ENCODE data around the gene STOML3. TPM values are rescaled to one million over a fixed set of nuclear protein-coding genes. Genes with fewer than 3 reads are reported as not detected.

Gene STOML3
- total RNA-seq, 4 donors from 2014 or later: not detected

DNA sequence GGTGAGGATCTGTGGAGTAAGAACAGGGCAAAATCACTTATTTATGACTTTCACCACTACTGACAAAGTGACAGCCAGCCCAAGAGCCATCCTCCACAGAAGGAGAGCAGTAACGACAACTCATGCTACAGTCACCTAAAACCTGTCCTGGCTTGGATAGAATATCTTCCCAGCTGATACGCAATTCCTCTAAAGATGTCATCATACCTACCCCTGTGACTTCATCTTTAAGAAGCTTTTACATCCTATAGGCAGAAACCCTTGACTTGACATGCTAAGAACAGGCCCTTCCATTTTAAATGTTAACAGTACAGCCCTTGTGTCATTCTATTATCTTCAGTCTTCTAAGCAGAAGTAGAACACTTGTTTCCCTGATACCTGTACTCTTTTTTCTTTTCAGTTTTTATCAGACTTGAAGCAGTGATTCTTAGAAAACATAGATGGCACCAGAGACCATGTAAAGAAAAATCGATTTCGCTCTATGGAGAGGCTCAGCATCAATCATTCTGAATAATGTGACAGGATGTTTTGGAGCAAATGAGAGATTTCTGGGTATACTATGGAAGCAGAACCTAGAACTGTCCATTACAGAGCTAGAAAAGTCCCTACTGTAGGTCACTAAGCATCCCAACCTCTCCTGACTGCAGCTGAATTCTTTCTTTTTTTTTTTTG, 20.1 kb downstream of the STOML3 start:
- no peak for TF ChIP-seq CTCF (IDR thresholded peaks at IDR 0.05)
- no peak for TF ChIP-seq POLR2A (IDR thresholded peaks at IDR 0.05)
- H3K9me3 ChIP-seq: no peaks in the 10 kb centered on the region
- no peaks in the 10 kb centered on the region for H3K36me3 ChIP-seq
- H3K4me3 ChIP-seq: no peak overlapping the region
- H3K27me3 ChIP-seq: peaks cover 0 to 3% (median 0%) of the 10 kb centered on the region in 4 donors
- WGBS, 2 donors: 66 to 78% methylated on average over 4 of the region's 4 CpGs
- DNase-seq: no peak
- intact Hi-C loops (cut with DNase I): no loop called here
- H3K27ac ChIP-seq: no peak overlapping the region
- no peaks in the 10 kb centered on the region for H3K4me1 ChIP-seq

DNA sequence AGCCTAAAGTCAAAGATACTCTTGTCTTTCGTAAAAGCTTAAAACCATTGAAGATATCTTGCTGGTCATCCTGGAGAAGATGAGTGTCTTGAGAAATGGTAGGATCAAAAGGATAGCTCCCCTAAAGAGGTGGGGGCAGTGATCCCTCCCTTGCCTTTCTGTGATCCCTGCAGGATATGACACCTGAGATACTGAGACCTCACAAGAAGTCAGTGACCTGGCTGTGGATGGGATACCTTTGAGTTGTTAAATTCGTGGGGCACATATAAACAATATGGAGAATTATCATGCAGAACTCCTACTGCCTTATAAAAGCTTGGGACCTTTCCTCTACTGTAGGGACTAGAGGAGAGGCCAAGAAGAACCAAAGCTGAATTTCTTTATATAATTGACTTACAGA, 21.4 kb downstream of the STOML3 start:
- no peak overlapping the region for H3K27ac ChIP-seq

GRCh38 chr13:38967446-38967845, 23.2 kb downstream of the STOML3 start:
- Histone ChIP-seq H3K36me3 (no peaks in the 10 kb centered on the region), H3K4me3 (no peak overlapping the region), H3K4me1 (no peaks in the 10 kb centered on the region), H3K27ac (no peak overlapping the region), H3K9me3 (no peaks in the 10 kb centered on the region), H3K27me3 (peaks cover 0 to 3% (median 0%) of the 10 kb centered on the region in 4 donors)
- TF ChIP-seq CTCF (IDR thresholded peaks at IDR 0.05) (no peak), POLR2A (IDR thresholded peaks at IDR 0.05) (no peak)
- no peak for DNase-seq
- intact Hi-C loops (cut with DNase I): no loop called here
- WGBS, 2 donors: 54 to 59% methylated on average over 2 of the region's 2 CpGs

More for the DNA sequence above, 21.4 kb downstream of the STOML3 start:
- 36 to 51% methylated on average over 2 of the region's 2 CpGs for WGBS, 2 donors
- no peak overlapping the region for H3K4me3 ChIP-seq
- peaks cover 0 to 3% (median 0%) of the 10 kb centered on the region in 4 donors for H3K27me3 ChIP-seq
- intact Hi-C loops (cut with DNase I): no loop called here
- H3K36me3 ChIP-seq: no peaks in the 10 kb centered on the region
- H3K4me1 ChIP-seq: no peaks in the 10 kb centered on the region
- H3K9me3 ChIP-seq: no peaks in the 10 kb centered on the region
- TF ChIP-seq POLR2A (IDR thresholded peaks at IDR 0.05): no peak
- TF ChIP-seq CTCF (IDR thresholded peaks at IDR 0.05): no peak
- no peak for DNase-seq

DNA sequence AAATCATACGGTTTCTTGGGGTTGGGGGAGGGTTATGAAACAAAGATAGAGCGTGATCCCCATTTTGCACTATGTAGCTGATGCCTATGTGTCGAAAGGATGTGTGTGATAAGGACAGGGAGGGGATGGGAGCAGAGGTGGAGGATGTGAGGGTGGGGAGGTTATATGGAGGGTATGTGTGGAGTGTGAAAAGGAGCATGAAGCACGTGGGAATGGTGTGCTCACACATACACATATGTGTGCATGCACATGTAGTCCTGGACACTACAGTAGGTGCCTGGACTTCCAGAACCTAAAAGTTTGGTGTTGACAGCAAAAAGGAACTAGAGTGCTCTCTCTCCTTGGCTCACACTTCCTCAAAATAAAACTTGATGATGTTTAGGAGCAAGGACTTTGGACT, 25.4 kb downstream of the STOML3 start:
- Histone ChIP-seq H3K4me3 (no peak overlapping the region), H3K27ac (no peak overlapping the region), H3K36me3 (no peaks in the 10 kb centered on the region), H3K4me1 (no peaks in the 10 kb centered on the region), H3K27me3 (peaks cover 0 to 3% (median 0%) of the 10 kb centered on the region in 4 donors), H3K9me3 (no peaks in the 10 kb centered on the region)
- DNase-seq: no peak
- intact Hi-C loops (cut with DNase I): no loop called here
- TF ChIP-seq CTCF (IDR thresholded peaks at IDR 0.05) (no peak), POLR2A (IDR thresholded peaks at IDR 0.05) (no peak)
- WGBS, 2 donors: 78 to 82% methylated on average over 4 of the region's 4 CpGs

DNA sequence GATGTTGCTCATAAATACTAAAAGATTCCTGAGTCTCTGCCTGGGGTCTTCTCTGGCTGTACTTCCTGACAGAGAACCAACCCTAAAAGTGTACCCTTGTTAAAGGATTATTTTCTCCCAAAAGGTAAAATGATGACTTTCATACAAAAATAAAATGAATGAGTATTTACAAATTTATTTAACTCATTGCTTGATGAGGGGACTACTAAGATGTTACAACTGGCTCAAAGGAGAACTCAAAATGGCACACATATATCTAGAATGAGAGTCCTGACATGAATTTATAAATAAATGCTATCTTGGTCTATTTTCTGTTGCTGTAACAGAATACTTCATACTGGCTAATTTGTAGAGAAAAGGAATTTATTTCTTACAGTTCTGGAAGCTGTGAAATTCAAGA, 30.5 kb downstream of the STOML3 start:
- no peaks in the 10 kb centered on the region for H3K4me1 ChIP-seq
- intact Hi-C loops (cut with DNase I): no loop called here
- TF ChIP-seq CTCF (IDR thresholded peaks at IDR 0.05) (no peak), POLR2A (IDR thresholded peaks at IDR 0.05) (no peak)
- DNase-seq: no peak
- no peak overlapping the region for H3K27ac ChIP-seq
- no peaks in the 10 kb centered on the region for H3K9me3 ChIP-seq
- no peaks in the 10 kb centered on the region for H3K27me3 ChIP-seq
- H3K4me3 ChIP-seq: no peak overlapping the region
- no peaks in the 10 kb centered on the region for H3K36me3 ChIP-seq

Measured in esophagus squamous epithelium (tissue), 5 donors.